GM12878 (cell line): ENCODE results near the gene CACNA2D3. TPM values are rescaled to one million over a fixed set of nuclear protein-coding genes. Genes with fewer than 3 reads are reported as not detected.

Source experiments
- ATAC-seq: fragments of 200-7000 bp; cut with Tn5 transposase; 3 replicates; pipeline ENCODE4 v1.9.1; 2020; ENCODE audit warnings: mild to moderate bottlenecking, moderate library complexity
- BruUV-seq: library from RNA; stranded (reverse); fragments of 400-500 nt; replicated peaks from 2 replicates; lab custom pipeline; 2021; lab: Mats Ljungman, UMichigan
- CTCF ChIA-PET: fragments of 300-600 bp; sonication (Branson Sonifier 250); formaldehyde crosslinking; extraction: SDS; loops from one replicate; lab custom pipeline; 2021; ENCODE audit warnings: inconsistent platforms; lab: Yijun Ruan, JAX
- POLR2A ChIA-PET: fragments of 350-600 bp; formaldehyde crosslinking; extraction: SDS; loops from one replicate; lab custom pipeline; 2021; ENCODE audit warnings: inconsistent platforms; lab: Charles Lee
- RAD21 ChIA-PET: fragments of 300-600 bp; sonication (Branson Sonifier 250); formaldehyde crosslinking; loops from one replicate; lab custom pipeline; 2023; ENCODE audit warnings: antibody characterized with exemption; ENCODE audit not compliant: unreplicated experiment; lab: Charles Lee
- SMC1A ChIA-PET: fragments of 300-600 bp; sonication (Branson Sonifier 250); formaldehyde crosslinking; loops from one replicate; lab custom pipeline; 2023; ENCODE audit not compliant: unreplicated experiment, uncharacterized antibody; lab: Charles Lee
- DNase-seq: peaks from one replicate; pipeline ENCODE4 v3.0.0-alpha.2; 2011; ENCODE audit warnings: low read depth, low spot score
- FAIRE-seq: peaks from 3 replicates; lab custom pipeline; 2011; peaks lifted over from hg19 to GRCh38; lab: Jason Lieb, UNC
- H2AFZ ChIP-seq: 2 replicates; pipeline ENCODE4 v1.6.0; 2011; ENCODE audit warnings: low read depth, low read length, control low read depth; ENCODE audit not compliant: control insufficient read depth
- H3K27ac ChIP-seq: 2 replicates; pipeline ENCODE4 v1.5.1; 2011; ENCODE audit warnings: control low read depth; ENCODE audit not compliant: control insufficient read depth, insufficient read depth
- H3K27me3 ChIP-seq, 2 experiments: replicated peaks in 1 of 2; 2 replicates each; pipeline versions ENCODE4 v1.6.0 to v1.6.1; 2011; ENCODE audit warnings: low read length in 1 of 2; ENCODE audit not compliant: control insufficient read depth in 2 of 2, insufficient read depth in 2 of 2
- H3K36me3 ChIP-seq, 2 experiments: 2 replicates each; pipeline ENCODE4 v1.5.1; 2011; ENCODE audit warnings: low read length in 1 of 2; ENCODE audit not compliant: control insufficient read depth in 2 of 2, insufficient read depth in 2 of 2
- H3K4me1 ChIP-seq: 2 replicates; pipeline ENCODE4 v1.6.1; 2011; ENCODE audit warnings: mild to moderate bottlenecking, low read length, moderate library complexity, mixed read lengths; ENCODE audit not compliant: control insufficient read depth, insufficient read depth
- H3K4me2 ChIP-seq: 2 replicates; pipeline ENCODE4 v1.6.0; 2011; ENCODE audit warnings: control low read depth; ENCODE audit not compliant: control insufficient read depth, insufficient read depth
- H3K4me3 ChIP-seq: fragments of 200-600 bp; sonication (generic); 2 replicates; pipeline ENCODE4 v1.5.1; 2016
- H3K79me2 ChIP-seq: 2 replicates; pipeline ENCODE4 v1.6.0; 2011; ENCODE audit warnings: low read length; ENCODE audit not compliant: control insufficient read depth, insufficient read depth
- H3K9ac ChIP-seq: 2 replicates; pipeline ENCODE4 v1.8.0; 2011; ENCODE audit warnings: low read length, control low read depth, mixed read lengths; ENCODE audit not compliant: control insufficient read depth, insufficient read depth
- H3K9me3 ChIP-seq: replicated peaks from 3 replicates; pipeline ENCODE4 v1.5.1; 2011; ENCODE audit warnings: mild to moderate bottlenecking, low read length; ENCODE audit not compliant: control insufficient read depth, insufficient read depth
- H4K20me1 ChIP-seq: 2 replicates; pipeline ENCODE4 v1.6.0; 2011; ENCODE audit not compliant: control insufficient read depth, insufficient read depth
- BCL11A ChIP-seq: IDR thresholded peaks from 2 replicates; pipeline ENCODE4 v1.6.1; 2011; ENCODE audit warnings: low read depth, low read length
- CHD4 ChIP-seq: fragments of 200-600 bp; sonication (generic); IDR thresholded peaks from 2 replicates; pipeline ENCODE4 v1.6.1; 2016; ENCODE audit warnings: mild to moderate bottlenecking
- CTCF ChIP-seq, 3 experiments: IDR thresholded peaks in 2 of 3; conservative IDR thresholded peaks in 1 of 3; 2 replicates each; pipeline ENCODE4 v1.5.1; 2011; ENCODE audit warnings: low read depth in 3 of 3, low read length in 3 of 3, mild to moderate bottlenecking in 3 of 3, control low read depth in 2 of 3, moderate library complexity in 2 of 3, inconsistent platforms in 1 of 3, mixed read lengths in 1 of 3; ENCODE audit not compliant: control insufficient read depth in 2 of 3, insufficient read depth in 1 of 3; ENCODE audit errors: extremely low read depth in 1 of 3
- KDM1A ChIP-seq: fragments of 200-600 bp; sonication (generic); IDR thresholded peaks from 2 replicates; pipeline ENCODE4 v1.6.1; 2016; ENCODE audit warnings: borderline replicate concordance
- MTA3 ChIP-seq: IDR thresholded peaks from 2 replicates; pipeline ENCODE4 v1.6.1; 2012; ENCODE audit warnings: low read length, inconsistent platforms, borderline replicate concordance
- NRF1 ChIP-seq: conservative IDR thresholded peaks from 2 replicates; pipeline ENCODE4 v1.6.1; 2011; ENCODE audit warnings: mild to moderate bottlenecking, low read depth, low read length, improper control_type of control experiment
- POLR2AphosphoS5 ChIP-seq: IDR thresholded peaks from 2 replicates; pipeline ENCODE4 v1.6.1; 2011; ENCODE audit warnings: mild to moderate bottlenecking, low read length, inconsistent platforms
- RFX5 ChIP-seq: IDR thresholded peaks from 2 replicates; pipeline ENCODE4 v1.6.1; 2011; ENCODE audit warnings: low read depth, low read length, improper control_type of control experiment
- SMARCA5 ChIP-seq: fragments of 450-650 bp; IDR thresholded peaks from 2 replicates; pipeline ENCODE4 v1.6.1; 2017; ENCODE audit warnings: mild to moderate bottlenecking
- ZNF24 ChIP-seq: fragments of 450-650 bp; IDR thresholded peaks from 2 replicates; pipeline ENCODE4 v1.6.1; 2017; ENCODE audit warnings: antibody characterized with exemption, mild to moderate bottlenecking
- WGBS: methylation state at CpG from one replicate; pipeline ENCODE4 v1.1.6; 2016; ENCODE audit warnings: low lambda C conversion rate; ENCODE audit not compliant: insufficient replicate concordance, insufficient coverage; ENCODE audit errors: missing lambda C conversion rate; 5-methylcytosine and 5-hydroxymethylcytosine counted together
- in situ Hi-C: fragments of 300-500 bp; cut with MboI; formaldehyde crosslinking; loops from 9 replicates; pipeline ENCODE4 v1.14.3; 2018; ENCODE audit warnings: mixed read lengths
- intact Hi-C: fragments of 100-400 bp; cut with micrococcal nuclease; formaldehyde crosslinking; loops from one replicate; pipeline ENCODE4 v1.14.2; 2022; ENCODE audit not compliant: unreplicated experiment
- polyA plus RNA-seq, 11 experiments: library from polyadenylated mRNA; depleted of rRNA in 4 of 11; unstranded in 6 of 11; stranded (reverse) in 5 of 11; fragments of >200 nt; fragmentation: Nextera tagmentation in 4 of 11; fragmentation: Illumina TruSeq in 1 of 11; extraction: Ambion mirVana in 4 of 11; extraction: Trizol in 1 of 11; gene quantifications; 1 replicate in 1 of 11; 2 replicates in 10 of 11; pipeline versions ENCODE4 v1.2.1 to v1.2.3, GENCODE V29; 2011 to 2016; ENCODE audit warnings: inconsistent platforms in 2 of 11, missing spikeins in 2 of 11, low read depth in 1 of 11
- total RNA-seq, 4 experiments: library from RNA; depleted of rRNA in 3 of 4; stranded (reverse); fragments of >200 nt in 3 of 4; fragmentation: Illumina TruSeq in 1 of 4; extraction: Trizol in 1 of 4; gene quantifications; 2 replicates each; pipeline versions ENCODE4 v1.2.1 to v1.2.3, GENCODE V29; 2013 to 2021
- TF ChIP-seq, protein P1 (sequence below): fragments of 450-650 bp; IDR thresholded peaks from 2 replicates; pipeline ENCODE4 v1.6.1; 2017; ENCODE audit warnings: mild to moderate bottlenecking, moderate library complexity
- TF ChIP-seq, protein P2 (sequence below): fragments of 150-350 bp; IDR thresholded peaks from 2 replicates; pipeline ENCODE4 v1.6.1; 2014; ENCODE audit warnings: mild to moderate bottlenecking, low read depth, low read length
- TF ChIP-seq, protein P3 (sequence below): fragments of 450-650 bp; IDR thresholded peaks from 2 replicates; pipeline ENCODE4 v1.6.1; 2017; ENCODE audit warnings: antibody characterized with exemption, mild to moderate bottlenecking, moderate library complexity

Gene CACNA2D3
- total and polyA plus RNA-seq, 10 of the 15 experiments (the other 5 are each of a cell fraction or from before 2014, with no cell fraction given): not detected

GRCh38 chr3:55078876-55079275, 956.5 kb downstream of the CACNA2D3 start:
- no peaks in the 10 kb centered on the region for H3K9me3 ChIP-seq
- H3K4me1 ChIP-seq: no peaks in the 10 kb centered on the region
- no peaks in the 10 kb centered on the region for H4K20me1 ChIP-seq
- 14% methylated on average over 7 of the region's 7 CpGs for WGBS
- RAD21 ChIA-PET: no interaction called here
- TF ChIP-seq BCL11A (no peak), POLR2AphosphoS5 (no peak), CHD4 (no peak), CTCF (IDR thresholded peaks at IDR 0.05 in 2 of 3, conservative IDR thresholded peaks at IDR 0.05 in 1 of 3; ENCODE audit: control insufficient read depth in 2 of 3, extremely low read depth in 1 of 3, insufficient read depth in 1 of 3, low read depth in 3 of 3, low read length in 3 of 3) (no peak), MTA3 (no peak), NRF1 (no peak), RFX5 (no peak), KDM1A (no peak), ZNF24 (no peak), SMARCA5 (no peak)
- TF ChIP-seq, protein P1, sequence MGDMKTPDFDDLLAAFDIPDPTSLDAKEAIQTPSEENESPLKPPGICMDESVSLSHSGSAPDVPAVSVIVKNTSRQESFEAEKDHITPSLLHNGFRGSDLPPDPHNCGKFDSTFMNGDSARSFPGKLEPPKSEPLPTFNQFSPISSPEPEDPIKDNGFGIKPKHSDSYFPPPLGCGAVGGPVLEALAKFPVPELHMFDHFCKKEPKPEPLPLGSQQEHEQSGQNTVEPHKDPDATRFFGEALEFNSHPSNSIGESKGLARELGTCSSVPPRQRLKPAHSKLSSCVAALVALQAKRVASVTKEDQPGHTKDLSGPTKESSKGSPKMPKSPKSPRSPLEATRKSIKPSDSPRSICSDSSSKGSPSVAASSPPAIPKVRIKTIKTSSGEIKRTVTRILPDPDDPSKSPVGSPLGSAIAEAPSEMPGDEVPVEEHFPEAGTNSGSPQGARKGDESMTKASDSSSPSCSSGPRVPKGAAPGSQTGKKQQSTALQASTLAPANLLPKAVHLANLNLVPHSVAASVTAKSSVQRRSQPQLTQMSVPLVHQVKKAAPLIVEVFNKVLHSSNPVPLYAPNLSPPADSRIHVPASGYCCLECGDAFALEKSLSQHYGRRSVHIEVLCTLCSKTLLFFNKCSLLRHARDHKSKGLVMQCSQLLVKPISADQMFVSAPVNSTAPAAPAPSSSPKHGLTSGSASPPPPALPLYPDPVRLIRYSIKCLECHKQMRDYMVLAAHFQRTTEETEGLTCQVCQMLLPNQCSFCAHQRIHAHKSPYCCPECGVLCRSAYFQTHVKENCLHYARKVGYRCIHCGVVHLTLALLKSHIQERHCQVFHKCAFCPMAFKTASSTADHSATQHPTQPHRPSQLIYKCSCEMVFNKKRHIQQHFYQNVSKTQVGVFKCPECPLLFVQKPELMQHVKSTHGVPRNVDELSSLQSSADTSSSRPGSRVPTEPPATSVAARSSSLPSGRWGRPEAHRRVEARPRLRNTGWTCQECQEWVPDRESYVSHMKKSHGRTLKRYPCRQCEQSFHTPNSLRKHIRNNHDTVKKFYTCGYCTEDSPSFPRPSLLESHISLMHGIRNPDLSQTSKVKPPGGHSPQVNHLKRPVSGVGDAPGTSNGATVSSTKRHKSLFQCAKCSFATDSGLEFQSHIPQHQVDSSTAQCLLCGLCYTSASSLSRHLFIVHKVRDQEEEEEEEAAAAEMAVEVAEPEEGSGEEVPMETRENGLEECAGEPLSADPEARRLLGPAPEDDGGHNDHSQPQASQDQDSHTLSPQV: no peak
- TF ChIP-seq, protein P2, sequence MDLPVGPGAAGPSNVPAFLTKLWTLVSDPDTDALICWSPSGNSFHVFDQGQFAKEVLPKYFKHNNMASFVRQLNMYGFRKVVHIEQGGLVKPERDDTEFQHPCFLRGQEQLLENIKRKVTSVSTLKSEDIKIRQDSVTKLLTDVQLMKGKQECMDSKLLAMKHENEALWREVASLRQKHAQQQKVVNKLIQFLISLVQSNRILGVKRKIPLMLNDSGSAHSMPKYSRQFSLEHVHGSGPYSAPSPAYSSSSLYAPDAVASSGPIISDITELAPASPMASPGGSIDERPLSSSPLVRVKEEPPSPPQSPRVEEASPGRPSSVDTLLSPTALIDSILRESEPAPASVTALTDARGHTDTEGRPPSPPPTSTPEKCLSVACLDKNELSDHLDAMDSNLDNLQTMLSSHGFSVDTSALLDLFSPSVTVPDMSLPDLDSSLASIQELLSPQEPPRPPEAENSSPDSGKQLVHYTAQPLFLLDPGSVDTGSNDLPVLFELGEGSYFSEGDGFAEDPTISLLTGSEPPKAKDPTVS: no peak
- TF ChIP-seq, protein P3, sequence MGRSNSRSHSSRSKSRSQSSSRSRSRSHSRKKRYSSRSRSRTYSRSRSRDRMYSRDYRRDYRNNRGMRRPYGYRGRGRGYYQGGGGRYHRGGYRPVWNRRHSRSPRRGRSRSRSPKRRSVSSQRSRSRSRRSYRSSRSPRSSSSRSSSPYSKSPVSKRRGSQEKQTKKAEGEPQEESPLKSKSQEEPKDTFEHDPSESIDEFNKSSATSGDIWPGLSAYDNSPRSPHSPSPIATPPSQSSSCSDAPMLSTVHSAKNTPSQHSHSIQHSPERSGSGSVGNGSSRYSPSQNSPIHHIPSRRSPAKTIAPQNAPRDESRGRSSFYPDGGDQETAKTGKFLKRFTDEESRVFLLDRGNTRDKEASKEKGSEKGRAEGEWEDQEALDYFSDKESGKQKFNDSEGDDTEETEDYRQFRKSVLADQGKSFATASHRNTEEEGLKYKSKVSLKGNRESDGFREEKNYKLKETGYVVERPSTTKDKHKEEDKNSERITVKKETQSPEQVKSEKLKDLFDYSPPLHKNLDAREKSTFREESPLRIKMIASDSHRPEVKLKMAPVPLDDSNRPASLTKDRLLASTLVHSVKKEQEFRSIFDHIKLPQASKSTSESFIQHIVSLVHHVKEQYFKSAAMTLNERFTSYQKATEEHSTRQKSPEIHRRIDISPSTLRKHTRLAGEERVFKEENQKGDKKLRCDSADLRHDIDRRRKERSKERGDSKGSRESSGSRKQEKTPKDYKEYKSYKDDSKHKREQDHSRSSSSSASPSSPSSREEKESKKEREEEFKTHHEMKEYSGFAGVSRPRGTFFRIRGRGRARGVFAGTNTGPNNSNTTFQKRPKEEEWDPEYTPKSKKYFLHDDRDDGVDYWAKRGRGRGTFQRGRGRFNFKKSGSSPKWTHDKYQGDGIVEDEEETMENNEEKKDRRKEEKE: no peak
- BruUV-seq: no TSS peak
- no peaks in the 10 kb centered on the region for H3K79me2 ChIP-seq
- no peak for DNase-seq
- in situ Hi-C loops: no loop called here
- H3K36me3 ChIP-seq: no peaks in the 10 kb centered on the region
- SMC1A ChIA-PET: no interaction called here
- POLR2A ChIA-PET: no interaction called here
- H2AFZ ChIP-seq: no peak overlapping the region
- H3K27ac ChIP-seq: no peak overlapping the region
- no peak overlapping the region for H3K9ac ChIP-seq
- FAIRE-seq: no peak
- ATAC-seq: no peak
- H3K4me2 ChIP-seq: no peak overlapping the region
- H3K4me3 ChIP-seq: no peak overlapping the region
- CTCF ChIA-PET: no interaction called here
- no peaks in the 10 kb centered on the region; a peak in 1 of 4 replicates for H3K27me3 ChIP-seq
- intact Hi-C loops: no loop called here
